GM20431 (cell line): ENCODE measurements around the gene FOXJ1.

Experiments
- in situ Hi-C: fragments of 300-500 bp; cut with MseI, MboI; formaldehyde crosslinking; loops from one replicate; pipeline ENCODE4 v1.15.0; 2020; ENCODE audit warnings: low sequenced_read_pairs; ENCODE audit not compliant: unreplicated experiment

The FOXJ1 gene, protein sequence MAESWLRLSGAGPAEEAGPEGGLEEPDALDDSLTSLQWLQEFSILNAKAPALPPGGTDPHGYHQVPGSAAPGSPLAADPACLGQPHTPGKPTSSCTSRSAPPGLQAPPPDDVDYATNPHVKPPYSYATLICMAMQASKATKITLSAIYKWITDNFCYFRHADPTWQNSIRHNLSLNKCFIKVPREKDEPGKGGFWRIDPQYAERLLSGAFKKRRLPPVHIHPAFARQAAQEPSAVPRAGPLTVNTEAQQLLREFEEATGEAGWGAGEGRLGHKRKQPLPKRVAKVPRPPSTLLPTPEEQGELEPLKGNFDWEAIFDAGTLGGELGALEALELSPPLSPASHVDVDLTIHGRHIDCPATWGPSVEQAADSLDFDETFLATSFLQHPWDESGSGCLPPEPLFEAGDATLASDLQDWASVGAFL

DNA sequence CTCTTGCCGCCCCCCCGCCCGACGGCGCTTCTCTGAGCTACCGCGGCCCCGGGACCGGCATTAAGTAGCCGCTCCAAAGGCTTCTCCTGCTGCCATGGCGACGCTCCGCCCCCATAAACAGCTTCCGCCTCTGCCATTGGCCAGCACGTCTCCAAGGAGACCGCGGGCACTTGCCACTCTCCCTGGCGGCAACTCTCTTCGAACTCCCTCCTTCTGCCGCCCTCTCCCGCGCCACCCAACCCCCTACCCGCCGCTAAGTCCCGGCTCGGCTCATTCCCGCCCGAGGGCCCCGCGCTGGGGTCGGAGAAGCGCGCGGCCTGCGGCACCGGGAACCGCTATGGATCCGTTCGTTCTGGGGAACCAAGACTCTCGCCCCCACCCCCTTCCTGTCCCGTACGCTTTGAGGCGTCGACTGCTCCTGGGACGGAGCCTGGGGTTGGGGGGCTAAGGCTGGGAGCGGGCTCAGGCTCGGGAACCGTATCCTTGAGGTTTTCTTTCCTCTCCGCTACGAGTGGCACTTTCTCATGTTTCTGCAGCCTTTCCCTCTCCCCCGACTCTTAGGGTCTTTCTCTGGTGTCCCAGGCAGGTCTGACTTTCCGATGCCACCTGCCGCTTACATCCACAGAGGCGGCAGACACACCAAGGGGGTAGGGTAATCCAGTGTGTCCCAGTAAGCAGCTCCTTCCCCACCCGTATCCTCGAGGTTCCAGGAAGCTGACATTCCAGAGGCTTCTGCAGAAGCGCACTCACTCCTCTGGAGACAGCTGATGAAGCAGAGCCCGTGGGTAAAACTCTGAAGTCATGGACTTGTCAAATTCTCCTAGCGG, at the start of gene FOXJ1:
Gene FOXJ1 (minus strand): TSS at position 34 of the 827 bp plus-strand sequence. CDS start 850 bp downstream, outside the sequence.
- in situ Hi-C loops, result no loop called here

DNA sequence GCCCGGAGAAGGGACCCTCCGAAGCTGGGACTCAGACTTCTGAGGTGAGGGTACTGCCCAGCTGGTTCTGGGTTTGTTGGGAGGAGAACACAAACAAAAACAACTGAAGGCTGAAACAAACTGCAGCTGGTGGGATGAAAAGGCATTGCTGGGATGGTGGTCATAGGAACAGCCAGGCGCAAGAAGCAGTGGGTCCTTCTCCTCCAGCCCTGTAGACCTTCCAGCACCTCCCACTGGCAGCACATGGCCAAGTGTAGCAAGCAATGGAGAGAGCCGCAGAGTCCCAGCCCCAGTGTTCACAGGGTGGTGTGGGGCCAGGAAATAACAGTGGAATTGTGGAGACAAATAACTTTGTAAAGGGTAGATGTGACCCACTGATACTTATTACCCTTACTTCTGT, 48.7 kb upstream of the FOXJ1 start:
- in situ Hi-C loops, result loop anchor here (10.0 kb wide), 1 partner anchor 85 kb away; no protein-coding TSS in a partner anchor

GRCh38 chr17:76189247-76189646, 48.2 kb upstream of the FOXJ1 start:
- in situ Hi-C loops, result loop anchor here (10.0 kb wide), 1 partner anchor 86 kb away; no protein-coding TSS in a partner anchor

- in situ Hi-C loops, result loop anchor here (10.0 kb wide), 1 partner anchor 86 kb away; no protein-coding TSS in a partner anchor
Measured at GRCh38 chr17:76188213-76189016, 47.4 kb upstream of the FOXJ1 start.

DNA sequence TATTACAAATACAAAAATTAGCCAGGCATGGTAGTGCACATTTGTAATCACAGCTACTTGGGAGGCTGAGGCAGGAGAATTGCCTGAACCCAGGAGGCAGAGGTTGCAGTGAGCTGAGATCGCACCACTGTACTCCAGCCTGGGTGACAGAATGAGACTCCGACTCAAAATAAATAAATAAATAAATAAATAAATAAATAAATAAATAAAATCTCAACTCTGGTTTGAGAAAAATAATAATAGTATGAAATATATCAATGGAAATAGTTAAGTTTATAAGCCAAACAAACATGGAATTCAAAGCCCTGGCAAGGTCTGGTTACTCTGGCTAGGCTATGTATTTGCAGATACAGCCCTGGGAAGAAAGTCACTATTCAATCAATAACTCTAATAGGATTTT, 45.7 kb upstream of the FOXJ1 start:
- in situ Hi-C loops, result loop anchor here (10.0 kb wide), 1 partner anchor 88 kb away; no protein-coding TSS in a partner anchor

GRCh38 chr17:76184290-76184689, 43.2 kb upstream of the FOXJ1 start:
- in situ Hi-C loops, result loop anchor here (10.0 kb wide), 1 partner anchor 91 kb away; no protein-coding TSS in a partner anchor

DNA sequence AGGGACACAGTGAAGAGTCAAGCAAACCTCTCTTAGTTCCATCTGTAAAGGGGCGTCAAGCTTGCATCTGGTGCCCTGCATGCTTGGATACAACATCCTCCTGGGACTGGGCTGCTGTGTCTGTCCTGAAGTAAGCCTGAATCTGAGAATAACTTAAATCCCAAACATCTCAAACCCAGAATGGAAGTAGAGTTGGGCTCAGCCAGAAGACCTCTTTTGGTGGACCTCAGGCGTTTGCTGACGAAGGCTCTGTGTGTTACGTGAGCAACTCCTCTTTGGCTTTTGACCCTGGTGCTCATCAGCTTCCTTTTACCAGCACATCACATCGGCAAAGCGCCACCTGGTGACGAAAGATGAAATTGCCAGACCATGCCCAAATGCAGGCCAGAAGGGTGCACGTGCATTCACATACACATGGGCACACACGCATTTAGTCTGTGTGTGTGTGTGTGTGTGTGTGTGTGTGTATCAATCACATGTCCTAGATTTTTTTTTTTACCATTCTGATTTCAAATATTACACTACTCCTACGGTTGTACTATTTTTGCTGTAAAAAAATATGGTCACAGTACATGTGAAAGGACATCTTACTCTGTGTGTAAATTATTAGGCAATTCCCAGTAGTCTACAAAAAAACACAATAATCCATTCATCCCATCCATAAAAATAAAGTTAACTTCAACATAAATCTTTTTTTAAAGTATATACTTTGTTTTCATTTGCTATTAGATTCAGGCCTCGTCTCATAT, 41.1 kb upstream of the FOXJ1 start:
- in situ Hi-C loops, result loop anchor here (10.0 kb wide), 1 partner anchor 93 kb away; no protein-coding TSS in a partner anchor

- in situ Hi-C loops, result loop anchor here (10.0 kb wide), 1 partner anchor 95 kb away; no protein-coding TSS in a partner anchor
Measured at GRCh38 chr17:76179496-76180467, 38.7 kb upstream of the FOXJ1 start.

DNA sequence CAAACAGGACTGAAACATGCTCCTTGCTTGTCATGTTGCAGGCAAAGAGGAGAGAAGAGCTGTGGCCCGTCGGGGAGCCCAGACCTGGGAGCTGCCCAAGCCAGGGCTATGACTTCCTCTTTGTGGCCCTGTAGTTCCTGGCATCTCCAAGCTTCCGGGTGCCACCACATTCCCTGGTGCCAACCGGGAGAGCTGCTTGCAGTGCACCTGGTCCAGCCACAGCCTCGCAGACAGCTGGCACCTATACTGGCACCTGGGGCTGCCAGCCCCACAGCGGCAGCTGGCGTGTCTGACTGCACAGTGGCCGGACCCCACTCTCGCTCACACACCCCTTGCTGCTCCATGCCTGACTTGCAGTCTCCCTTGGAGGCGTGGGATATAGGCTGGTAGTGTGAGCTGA, 37.1 kb upstream of the FOXJ1 start:
- in situ Hi-C loops, result no loop called here

DNA sequence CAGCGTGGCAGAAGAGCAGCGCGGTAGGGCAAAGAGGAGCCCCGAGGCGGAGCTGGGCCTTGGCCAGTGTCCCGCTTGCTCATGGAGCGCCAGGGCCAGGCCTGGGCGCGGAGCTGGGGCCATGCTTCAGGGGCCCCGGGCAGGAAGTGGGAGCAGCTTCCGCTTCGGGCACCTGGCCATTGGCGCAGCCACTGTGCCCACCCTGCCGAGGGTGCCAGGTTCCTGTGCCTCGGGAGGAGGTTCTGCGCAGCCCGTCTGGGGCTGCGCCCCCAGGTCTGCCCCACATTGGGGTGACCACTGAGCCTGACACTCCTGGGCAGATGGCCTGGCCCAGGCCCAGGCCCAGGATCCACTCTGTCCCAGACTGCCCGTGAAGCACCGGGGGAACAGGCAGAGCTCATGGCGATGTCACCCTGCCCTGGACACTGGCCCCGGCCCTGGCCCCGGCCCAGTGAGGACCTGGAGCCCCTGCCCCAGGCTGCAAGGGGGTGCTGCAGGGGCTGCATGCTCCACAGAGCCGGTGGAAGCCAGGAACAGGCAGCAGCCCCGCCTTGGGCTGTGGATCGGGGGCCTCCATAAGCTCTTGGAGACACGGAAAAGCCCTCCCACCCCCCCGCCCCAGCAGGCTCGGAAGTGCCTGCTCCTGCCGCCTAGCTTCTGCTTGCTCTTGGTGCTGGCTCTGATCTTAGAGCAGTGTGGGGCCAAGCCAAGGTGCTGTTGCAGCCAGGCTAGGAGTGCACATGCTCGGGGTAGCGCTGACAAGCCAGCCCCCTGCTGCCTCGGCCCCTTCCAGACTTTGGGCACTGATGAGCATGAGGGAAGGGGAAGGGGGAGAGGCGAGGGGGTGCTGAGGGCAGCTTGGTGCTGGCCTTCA, 35.9 kb upstream of the FOXJ1 start:
- in situ Hi-C loops, result no loop called here

DNA sequence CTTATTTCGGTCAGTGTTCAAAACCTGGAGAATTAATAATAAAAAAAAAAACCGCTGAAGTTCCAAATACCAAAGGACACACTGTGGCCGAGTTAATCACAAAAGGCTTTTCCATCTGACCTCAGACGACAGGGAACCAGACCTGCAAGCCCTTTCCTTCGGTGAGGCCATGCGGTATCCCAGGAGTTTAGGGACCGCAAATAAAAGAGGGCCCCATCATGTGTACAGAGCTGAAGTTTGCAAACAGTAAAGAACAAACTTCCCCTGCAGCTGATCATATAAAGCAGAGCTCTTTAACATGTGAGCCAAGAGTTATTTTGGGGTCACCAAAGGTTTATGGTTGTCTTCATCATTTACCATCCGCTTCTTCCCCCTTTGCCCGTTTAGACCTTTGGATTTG, 33.0 kb upstream of the FOXJ1 start:
- in situ Hi-C loops, result no loop called here

DNA sequence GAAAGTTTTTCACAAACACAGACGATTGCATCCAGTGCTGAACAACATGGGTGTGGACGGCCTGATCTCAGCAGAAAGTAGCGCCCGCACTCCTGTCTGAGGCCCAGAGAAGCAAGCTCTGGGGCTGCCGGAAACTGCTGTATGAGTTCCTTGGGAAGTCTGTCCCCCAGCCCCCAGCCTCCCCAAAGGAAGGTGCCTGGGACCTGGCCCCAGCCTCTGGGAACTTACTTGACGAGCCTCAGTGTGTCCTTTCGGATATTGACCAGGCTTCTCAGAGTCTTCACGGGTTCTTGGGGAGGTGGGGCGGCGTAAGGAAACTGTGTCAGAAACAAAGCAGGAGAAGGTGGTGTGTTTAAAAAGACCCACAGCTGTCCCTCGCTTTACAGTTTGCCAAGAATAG, 32.4 kb upstream of the FOXJ1 start:
- in situ Hi-C loops, result no loop called here

- in situ Hi-C loops, result no loop called here
Measured at GRCh38 chr17:76171706-76172105, 30.7 kb upstream of the FOXJ1 start.

- in situ Hi-C loops, result no loop called here
Measured at GRCh38 chr17:76170114-76170513, 29.1 kb upstream of the FOXJ1 start.

DNA sequence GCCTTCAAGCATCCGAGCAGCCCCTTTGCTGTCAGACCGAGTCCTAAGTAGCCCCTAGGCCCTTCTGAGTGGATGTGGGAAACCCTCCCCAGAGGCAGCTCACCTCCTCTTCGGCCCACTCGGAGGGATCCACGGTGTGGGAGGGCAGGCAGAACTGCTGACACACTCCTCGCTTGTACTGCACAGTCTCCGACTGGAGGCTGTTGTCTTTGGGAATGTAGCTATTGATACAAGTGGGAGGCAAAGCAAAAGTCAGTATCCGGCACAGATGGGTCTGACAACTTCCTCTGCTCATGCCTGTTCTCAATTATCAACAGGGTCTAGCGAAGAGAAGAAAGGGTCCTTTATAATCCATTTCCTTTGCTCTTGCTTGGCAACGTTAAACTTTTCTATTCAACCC, 25.9 kb upstream of the FOXJ1 start:
- in situ Hi-C loops, result no loop called here

- in situ Hi-C loops, result no loop called here
Measured at GRCh38 chr17:76166168-76166567, 25.1 kb upstream of the FOXJ1 start.

- in situ Hi-C loops, result no loop called here
Measured at GRCh38 chr17:76164331-76164730, 23.3 kb upstream of the FOXJ1 start.
